Activated naive CD4-positive, alpha-beta T cell treated with anti-CD3 and anti-CD28 coated beads, Interleukin-2, amount 10 ng/mL, durations not matched to agents 7 days and 5 days (primary cell): Measurements from ENCODE around the gene RMND5A.
"Not testable (repeated sequence)": the region's sequence is repeated elsewhere in the genome, so short reads cannot be mapped to it uniquely, and the experiment has no call there.

Experiments used
- CTCF ChIA-PET: fragments of 350-600 bp; sonication (Branson Sonifier 250); formaldehyde crosslinking; loops from one replicate; lab custom pipeline; 2021; ENCODE audit warnings: antibody characterized with exemption; lab: Charles Lee
- DNase-seq: peaks from one replicate; pipeline ENCODE4 v3.0.0-alpha.2; 2020
- H3K27ac Mint-ChIP-seq: one replicate; pipeline ENCODE4 v1.8.0; 2021; ENCODE audit warnings: mild to moderate bottlenecking, moderate library complexity, mixed read lengths
- H3K27me3 Mint-ChIP-seq: one replicate; pipeline ENCODE4 v1.8.0; 2021; ENCODE audit warnings: mild to moderate bottlenecking, mixed read lengths
- H3K36me3 Mint-ChIP-seq: one replicate; pipeline ENCODE4 v1.8.0; 2021; ENCODE audit warnings: mixed read lengths
- H3K4me1 Mint-ChIP-seq: one replicate; pipeline ENCODE4 v1.8.0; 2021; ENCODE audit warnings: mixed read lengths
- H3K4me3 Mint-ChIP-seq: one replicate; pipeline ENCODE4 v1.8.0; 2021; ENCODE audit warnings: mild to moderate bottlenecking, moderate library complexity, mixed read lengths
- H3K9me3 Mint-ChIP-seq: one replicate; pipeline ENCODE4 v1.8.0; 2021; ENCODE audit warnings: mixed read lengths

RMND5A gene

GRCh38 chr2:86719637-86720539 lies at the start of gene RMND5A:
TSS of gene RMND5A (plus strand) at chr2:86720291. CDS start at chr2:86720668, 377 bp downstream.
- CTCF ChIA-PET, H3K9me3 Mint-ChIP-seq, H3K36me3 Mint-ChIP-seq, H3K4me1 Mint-ChIP-seq, H3K27me3 Mint-ChIP-seq: not testable (repeated sequence)
- peak within 1 kb of the TSS; percentile 93 for H3K27ac Mint-ChIP-seq
- DNase-seq: peak; percentile 94
- H3K4me3 Mint-ChIP-seq: peak within 1 kb of the TSS; percentile 81

GRCh38 chr2:86671337-86671981 lies 48.6 kb upstream of the RMND5A start:
- H3K36me3 Mint-ChIP-seq: no peaks in the 10 kb centered on the region

GRCh38 chr2:86672027-86672545 lies 48.0 kb upstream of the RMND5A start:
- no peak for DNase-seq
- H3K36me3 Mint-ChIP-seq: no peaks in the 10 kb centered on the region
- H3K9me3 Mint-ChIP-seq: peaks cover 7% of the 10 kb centered on the region
- no peak overlapping the region for H3K27ac Mint-ChIP-seq
- CTCF ChIA-PET: no interaction called here
- no peak overlapping the region for H3K4me3 Mint-ChIP-seq
- H3K27me3 Mint-ChIP-seq: peaks cover 3% of the 10 kb centered on the region
- no peaks in the 10 kb centered on the region for H3K4me1 Mint-ChIP-seq

More at GRCh38 chr2:86671337-86671981, 48.6 kb upstream of the RMND5A start:
- Mint-ChIP-seq H3K27ac (no peak overlapping the region), H3K27me3 (peaks cover 3% of the 10 kb centered on the region), H3K4me1 (no peaks in the 10 kb centered on the region), H3K9me3 (peaks cover 7% of the 10 kb centered on the region), H3K4me3 (no peak overlapping the region)
- DNase-seq: no peak
- CTCF ChIA-PET: no interaction called here

GRCh38 chr2:86673011-86673410 lies 47.1 kb upstream of the RMND5A start:
- H3K9me3 Mint-ChIP-seq: peaks cover 4% of the 10 kb centered on the region
- H3K27me3 Mint-ChIP-seq: peaks cover under 1% of the 10 kb centered on the region
- H3K36me3 Mint-ChIP-seq: no peaks in the 10 kb centered on the region
- CTCF ChIA-PET: no interaction called here
- H3K27ac Mint-ChIP-seq: no peak overlapping the region
- DNase-seq: no peak
- no peak overlapping the region for H3K4me3 Mint-ChIP-seq
- no peaks in the 10 kb centered on the region for H3K4me1 Mint-ChIP-seq

GRCh38 chr2:86673986-86674670 lies 46.0 kb upstream of the RMND5A start:
- DNase-seq: no peak
- Mint-ChIP-seq H3K27ac (no peak overlapping the region), H3K27me3 (peaks cover 5% of the 10 kb centered on the region), H3K9me3 (no peaks in the 10 kb centered on the region), H3K4me3 (no peak overlapping the region), H3K4me1 (no peaks in the 10 kb centered on the region), H3K36me3 (no peaks in the 10 kb centered on the region)
- CTCF ChIA-PET: no interaction called here

GRCh38 chr2:86675104-86675503 lies 45.0 kb upstream of the RMND5A start:
- CTCF ChIA-PET: no interaction called here
- no peaks in the 10 kb centered on the region for H3K4me1 Mint-ChIP-seq
- no peak for DNase-seq
- peaks cover 5% of the 10 kb centered on the region for H3K27me3 Mint-ChIP-seq
- no peaks in the 10 kb centered on the region for H3K9me3 Mint-ChIP-seq
- no peak overlapping the region for H3K4me3 Mint-ChIP-seq
- no peaks in the 10 kb centered on the region for H3K36me3 Mint-ChIP-seq
- H3K27ac Mint-ChIP-seq: no peak overlapping the region

GRCh38 chr2:86675511-86676015 lies 44.5 kb upstream of the RMND5A start:
- no peaks in the 10 kb centered on the region for H3K4me1 Mint-ChIP-seq
- no peak overlapping the region for H3K27ac Mint-ChIP-seq
- no peak overlapping the region for H3K4me3 Mint-ChIP-seq
- no peak for DNase-seq
- CTCF ChIA-PET: no interaction called here
- no peaks in the 10 kb centered on the region for H3K9me3 Mint-ChIP-seq
- H3K36me3 Mint-ChIP-seq: no peaks in the 10 kb centered on the region
- H3K27me3 Mint-ChIP-seq: peaks cover 6% of the 10 kb centered on the region

GRCh38 chr2:86677816-86678215 lies 42.3 kb upstream of the RMND5A start:
- Mint-ChIP-seq H3K4me3 (no peak overlapping the region), H3K36me3 (no peaks in the 10 kb centered on the region), H3K4me1 (no peaks in the 10 kb centered on the region), H3K9me3 (no peaks in the 10 kb centered on the region), H3K27ac (no peak overlapping the region), H3K27me3 (peaks cover 12% of the 10 kb centered on the region)
- no peak for DNase-seq
- CTCF ChIA-PET: no interaction called here

GRCh38 chr2:86679036-86679435 lies 41.1 kb upstream of the RMND5A start:
- DNase-seq: no peak
- no peaks in the 10 kb centered on the region for H3K4me1 Mint-ChIP-seq
- no peaks in the 10 kb centered on the region for H3K36me3 Mint-ChIP-seq
- H3K27ac Mint-ChIP-seq: no peak overlapping the region
- H3K4me3 Mint-ChIP-seq: no peak overlapping the region
- no peaks in the 10 kb centered on the region for H3K9me3 Mint-ChIP-seq
- peaks cover 12% of the 10 kb centered on the region for H3K27me3 Mint-ChIP-seq
- CTCF ChIA-PET: no interaction called here

GRCh38 chr2:86685351-86685750 lies 34.7 kb upstream of the RMND5A start:
- CTCF ChIA-PET: no interaction called here
- Mint-ChIP-seq H3K27me3 (peaks cover 10% of the 10 kb centered on the region), H3K4me3 (no peak overlapping the region), H3K27ac (no peak overlapping the region), H3K36me3 (no peaks in the 10 kb centered on the region), H3K9me3 (no peaks in the 10 kb centered on the region), H3K4me1 (no peaks in the 10 kb centered on the region)
- DNase-seq: no peak

GRCh38 chr2:86686460-86686859 lies 33.6 kb upstream of the RMND5A start:
- no peak for DNase-seq
- H3K36me3 Mint-ChIP-seq: no peaks in the 10 kb centered on the region
- CTCF ChIA-PET: no interaction called here
- H3K9me3 Mint-ChIP-seq: peaks cover 1% of the 10 kb centered on the region
- peaks cover 4% of the 10 kb centered on the region for H3K27me3 Mint-ChIP-seq
- no peak overlapping the region for H3K4me3 Mint-ChIP-seq
- H3K4me1 Mint-ChIP-seq: no peaks in the 10 kb centered on the region
- H3K27ac Mint-ChIP-seq: no peak overlapping the region

GRCh38 chr2:86686905-86687304 lies 33.2 kb upstream of the RMND5A start:
- Mint-ChIP-seq H3K4me3 (no peak overlapping the region), H3K4me1 (no peaks in the 10 kb centered on the region), H3K27ac (no peak overlapping the region), H3K9me3 (peaks cover 1% of the 10 kb centered on the region), H3K27me3 (peaks cover 4% of the 10 kb centered on the region), H3K36me3 (no peaks in the 10 kb centered on the region)
- CTCF ChIA-PET: no interaction called here
- DNase-seq: no peak

- Mint-ChIP-seq H3K36me3 (peaks cover 2% of the 10 kb centered on the region), H3K27ac (no peak overlapping the region)
- CTCF ChIA-PET: interaction anchor here (0.7 kb wide), 1 partner anchor 143 kb away, joined by 3 read pairs; no protein-coding TSS in a partner anchor
Observed at GRCh38 chr2:86695053-86695691, 24.9 kb upstream of the RMND5A start.

More at GRCh38 chr2:86695053-86695691, 24.9 kb upstream of the RMND5A start:
- DNase-seq: no peak
- H3K4me3 Mint-ChIP-seq: no peak overlapping the region
- H3K9me3 Mint-ChIP-seq: peaks cover 14% of the 10 kb centered on the region
- peaks cover 9% of the 10 kb centered on the region for H3K4me1 Mint-ChIP-seq
- peaks cover 9% of the 10 kb centered on the region for H3K27me3 Mint-ChIP-seq
